A549 treated with CpdA at 1 μM for 4 hours (cell line): ENCODE data around the gene DSPP. TPM values are rescaled to one million over a fixed set of nuclear protein-coding genes. Genes with fewer than 3 reads are reported as not detected.

Experiments
- total RNA-seq: library from RNA; stranded (reverse); fragments of 200-300 nt; extraction: Qiagen RNA extraction; gene quantifications from 5 replicates; pipeline ENCODE4 v1.2.3, GENCODE V29; 2022; ENCODE audit warnings: low read depth

DSPP gene
- not detected in 5 replicates for total RNA-seq

GRCh38 chr4:87608229-87608628 is at the start of gene DSPP:
Gene DSPP (plus strand): TSS chr4:87608529. CDS start chr4:87610909, 2,380 bp downstream.

GRCh38 chr4:87649980-87650379 is 41.7 kb downstream of the DSPP start, which contains the start of gene DMP1:
Gene DMP1 (plus strand): TSS chr4:87650280. CDS start chr4:87656493, 6,213 bp downstream.

Other genes starting within 250 kb of the DSPP start
- 44.2 to 51.1 TPM (median 48.1 TPM) in 5 replicates for gene HSD17B11, start 217.3 kb upstream of the DSPP start, total RNA-seq
- gene NUDT9, start 186.0 kb upstream of the DSPP start, total RNA-seq, result 23.7 to 28.0 TPM (median 25.1 TPM) in 5 replicates
- gene SPARCL1, start 79.2 kb upstream of the DSPP start, total RNA-seq, result not detected in 5 replicates
- gene DMP1, start 41.8 kb downstream of the DSPP start, total RNA-seq, result not detected in 5 replicates
- not detected in 5 replicates for gene IBSP, start 191.0 kb downstream of the DSPP start, total RNA-seq
- not detected in 5 replicates for gene MEPE, start 224.4 kb downstream of the DSPP start, total RNA-seq